ENCODE data around the gene AKAP6.

DNA sequence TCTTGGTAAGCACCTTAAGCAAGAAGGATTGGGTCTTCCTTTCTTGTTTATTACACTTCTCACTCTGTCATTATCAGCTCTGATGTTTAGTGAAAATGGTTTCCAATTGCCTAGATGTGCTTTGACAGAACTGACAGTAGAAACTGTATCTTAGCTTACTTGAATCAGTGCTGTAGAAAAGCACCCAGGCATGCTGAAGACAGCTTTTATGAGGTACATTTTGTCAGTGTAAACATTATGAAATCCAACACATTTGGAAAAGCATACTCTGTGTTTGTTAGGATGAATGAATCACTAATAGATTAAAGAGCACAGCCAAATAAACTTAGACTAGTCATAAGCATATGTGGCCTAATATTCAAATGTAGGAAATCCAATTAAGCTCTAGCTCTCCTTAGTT, 319.3 kb downstream of the AKAP6 start:
- TF ChIP-seq, protein P1, sequence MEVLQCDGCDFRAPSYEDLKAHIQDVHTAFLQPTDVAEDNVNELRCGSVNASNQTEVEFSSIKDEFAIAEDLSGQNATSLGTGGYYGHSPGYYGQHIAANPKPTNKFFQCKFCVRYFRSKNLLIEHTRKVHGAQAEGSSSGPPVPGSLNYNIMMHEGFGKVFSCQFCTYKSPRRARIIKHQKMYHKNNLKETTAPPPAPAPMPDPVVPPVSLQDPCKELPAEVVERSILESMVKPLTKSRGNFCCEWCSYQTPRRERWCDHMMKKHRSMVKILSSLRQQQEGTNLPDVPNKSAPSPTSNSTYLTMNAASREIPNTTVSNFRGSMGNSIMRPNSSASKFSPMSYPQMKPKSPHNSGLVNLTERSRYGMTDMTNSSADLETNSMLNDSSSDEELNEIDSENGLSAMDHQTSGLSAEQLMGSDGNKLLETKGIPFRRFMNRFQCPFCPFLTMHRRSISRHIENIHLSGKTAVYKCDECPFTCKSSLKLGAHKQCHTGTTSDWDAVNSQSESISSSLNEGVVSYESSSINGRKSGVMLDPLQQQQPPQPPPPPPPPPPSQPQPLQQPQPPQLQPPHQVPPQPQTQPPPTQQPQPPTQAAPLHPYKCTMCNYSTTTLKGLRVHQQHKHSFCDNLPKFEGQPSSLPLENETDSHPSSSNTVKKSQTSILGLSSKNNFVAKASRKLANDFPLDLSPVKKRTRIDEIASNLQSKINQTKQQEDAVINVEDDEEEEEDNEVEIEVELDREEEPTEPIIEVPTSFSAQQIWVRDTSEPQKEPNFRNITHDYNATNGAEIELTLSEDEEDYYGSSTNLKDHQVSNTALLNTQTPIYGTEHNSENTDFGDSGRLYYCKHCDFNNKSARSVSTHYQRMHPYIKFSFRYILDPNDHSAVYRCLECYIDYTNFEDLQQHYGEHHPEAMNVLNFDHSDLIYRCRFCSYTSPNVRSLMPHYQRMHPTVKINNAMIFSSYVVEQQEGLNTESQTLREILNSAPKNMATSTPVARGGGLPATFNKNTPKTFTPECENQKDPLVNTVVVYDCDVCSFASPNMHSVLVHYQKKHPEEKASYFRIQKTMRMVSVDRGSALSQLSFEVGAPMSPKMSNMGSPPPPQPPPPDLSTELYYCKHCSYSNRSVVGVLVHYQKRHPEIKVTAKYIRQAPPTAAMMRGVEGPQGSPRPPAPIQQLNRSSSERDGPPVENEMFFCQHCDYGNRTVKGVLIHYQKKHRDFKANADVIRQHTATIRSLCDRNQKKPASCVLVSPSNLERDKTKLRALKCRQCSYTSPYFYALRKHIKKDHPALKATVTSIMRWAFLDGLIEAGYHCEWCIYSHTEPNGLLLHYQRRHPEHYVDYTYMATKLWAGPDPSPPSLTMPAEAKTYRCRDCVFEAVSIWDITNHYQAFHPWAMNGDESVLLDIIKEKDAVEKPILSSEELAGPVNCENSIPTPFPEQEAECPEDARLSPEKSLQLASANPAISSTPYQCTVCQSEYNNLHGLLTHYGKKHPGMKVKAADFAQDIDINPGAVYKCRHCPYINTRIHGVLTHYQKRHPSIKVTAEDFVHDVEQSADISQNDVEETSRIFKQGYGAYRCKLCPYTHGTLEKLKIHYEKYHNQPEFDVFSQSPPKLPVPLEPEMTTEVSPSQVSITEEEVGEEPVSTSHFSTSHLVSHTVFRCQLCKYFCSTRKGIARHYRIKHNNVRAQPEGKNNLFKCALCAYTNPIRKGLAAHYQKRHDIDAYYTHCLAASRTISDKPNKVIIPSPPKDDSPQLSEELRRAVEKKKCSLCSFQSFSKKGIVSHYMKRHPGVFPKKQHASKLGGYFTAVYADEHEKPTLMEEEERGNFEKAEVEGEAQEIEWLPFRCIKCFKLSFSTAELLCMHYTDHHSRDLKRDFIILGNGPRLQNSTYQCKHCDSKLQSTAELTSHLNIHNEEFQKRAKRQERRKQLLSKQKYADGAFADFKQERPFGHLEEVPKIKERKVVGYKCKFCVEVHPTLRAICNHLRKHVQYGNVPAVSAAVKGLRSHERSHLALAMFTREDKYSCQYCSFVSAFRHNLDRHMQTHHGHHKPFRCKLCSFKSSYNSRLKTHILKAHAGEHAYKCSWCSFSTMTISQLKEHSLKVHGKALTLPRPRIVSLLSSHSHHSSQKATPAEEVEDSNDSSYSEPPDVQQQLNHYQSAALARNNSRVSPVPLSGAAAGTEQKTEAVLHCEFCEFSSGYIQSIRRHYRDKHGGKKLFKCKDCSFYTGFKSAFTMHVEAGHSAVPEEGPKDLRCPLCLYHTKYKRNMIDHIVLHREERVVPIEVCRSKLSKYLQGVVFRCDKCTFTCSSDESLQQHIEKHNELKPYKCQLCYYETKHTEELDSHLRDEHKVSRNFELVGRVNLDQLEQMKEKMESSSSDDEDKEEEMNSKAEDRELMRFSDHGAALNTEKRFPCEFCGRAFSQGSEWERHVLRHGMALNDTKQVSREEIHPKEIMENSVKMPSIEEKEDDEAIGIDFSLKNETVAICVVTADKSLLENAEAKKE (CRISPR knock-in tag; IDR thresholded peaks at IDR 0.05) = no peak
- TF ChIP-seq, protein P2, sequence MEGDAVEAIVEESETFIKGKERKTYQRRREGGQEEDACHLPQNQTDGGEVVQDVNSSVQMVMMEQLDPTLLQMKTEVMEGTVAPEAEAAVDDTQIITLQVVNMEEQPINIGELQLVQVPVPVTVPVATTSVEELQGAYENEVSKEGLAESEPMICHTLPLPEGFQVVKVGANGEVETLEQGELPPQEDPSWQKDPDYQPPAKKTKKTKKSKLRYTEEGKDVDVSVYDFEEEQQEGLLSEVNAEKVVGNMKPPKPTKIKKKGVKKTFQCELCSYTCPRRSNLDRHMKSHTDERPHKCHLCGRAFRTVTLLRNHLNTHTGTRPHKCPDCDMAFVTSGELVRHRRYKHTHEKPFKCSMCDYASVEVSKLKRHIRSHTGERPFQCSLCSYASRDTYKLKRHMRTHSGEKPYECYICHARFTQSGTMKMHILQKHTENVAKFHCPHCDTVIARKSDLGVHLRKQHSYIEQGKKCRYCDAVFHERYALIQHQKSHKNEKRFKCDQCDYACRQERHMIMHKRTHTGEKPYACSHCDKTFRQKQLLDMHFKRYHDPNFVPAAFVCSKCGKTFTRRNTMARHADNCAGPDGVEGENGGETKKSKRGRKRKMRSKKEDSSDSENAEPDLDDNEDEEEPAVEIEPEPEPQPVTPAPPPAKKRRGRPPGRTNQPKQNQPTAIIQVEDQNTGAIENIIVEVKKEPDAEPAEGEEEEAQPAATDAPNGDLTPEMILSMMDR (conservative IDR thresholded peaks at IDR 0.05; ENCODE audit: low read depth in 2 of 2) = no peak
- TF ChIP-seq EZH2phosphoT487 (IDR thresholded peaks at IDR 0.05; ENCODE audit: unreplicated experiment) (no peak), POLR2AphosphoS5 (IDR thresholded peaks at IDR 0.05; ENCODE audit: low read depth) (no peak), EZH2 (IDR thresholded peaks at IDR 0.05; ENCODE audit: low read depth, unreplicated experiment) (no peak)

All from GM23338 (cell line).